Measurements from ENCODE around the gene ACSS1.

ACSS1 gene

GRCh38 chr20:25049261-25050060 lies 8.5 kb downstream of the ACSS1 start:
- DNase-seq (ENCODE audit: insufficient read length, low spot score) (no peak), FAIRE-seq (no peak)
- no peak for TF ChIP-seq CTCF (IDR thresholded peaks at IDR 0.05; ENCODE audit: insufficient read depth, missing control alignments)

- no peak for DNase-seq (ENCODE audit: insufficient read length, low spot score)
- no peak for FAIRE-seq
- TF ChIP-seq CTCF (IDR thresholded peaks at IDR 0.05; ENCODE audit: insufficient read depth, missing control alignments) = no peak
These were observed 9.4 kb downstream of the ACSS1 start for GRCh38 chr20:25048519-25048952.

GRCh38 chr20:25047766-25048165 lies 10.2 kb downstream of the ACSS1 start:
- FAIRE-seq (no peak), DNase-seq (ENCODE audit: insufficient read length, low spot score) (no peak)
- TF ChIP-seq CTCF (IDR thresholded peaks at IDR 0.05; ENCODE audit: insufficient read depth, missing control alignments) = no peak

GRCh38 chr20:25046736-25047666 lies 10.9 kb downstream of the ACSS1 start:
- no peak for TF ChIP-seq CTCF (IDR thresholded peaks at IDR 0.05; ENCODE audit: insufficient read depth, missing control alignments)
- no peak for DNase-seq (ENCODE audit: insufficient read length, low spot score)
- no peak for FAIRE-seq

GRCh38 chr20:25046181-25046641 lies 11.7 kb downstream of the ACSS1 start:
- no peak for FAIRE-seq
- no peak for TF ChIP-seq CTCF (IDR thresholded peaks at IDR 0.05; ENCODE audit: insufficient read depth, missing control alignments)
- no peak for DNase-seq (ENCODE audit: insufficient read length, low spot score)

GRCh38 chr20:25045343-25045712 lies 12.6 kb downstream of the ACSS1 start:
- DNase-seq (ENCODE audit: insufficient read length, low spot score) (no peak), FAIRE-seq (no peak)
- TF ChIP-seq CTCF (IDR thresholded peaks at IDR 0.05; ENCODE audit: insufficient read depth, missing control alignments) = no peak

Data from D721Med (cell line).